Activated T-cell treated with anti-CD3 and anti-CD28 coated beads, Interleukin-2, amount 50 U/mL, for 1 hour (primary cell): ENCODE results near the gene MGA.
"Not testable (repeated sequence)": the region's sequence is repeated elsewhere in the genome, so short reads cannot be mapped to it uniquely, and the experiment has no call there.

Experiments
- DNase-seq: peaks from one replicate; pipeline ENCODE4 v3.0.0-alpha.2; 2020

The MGA gene

DNA sequence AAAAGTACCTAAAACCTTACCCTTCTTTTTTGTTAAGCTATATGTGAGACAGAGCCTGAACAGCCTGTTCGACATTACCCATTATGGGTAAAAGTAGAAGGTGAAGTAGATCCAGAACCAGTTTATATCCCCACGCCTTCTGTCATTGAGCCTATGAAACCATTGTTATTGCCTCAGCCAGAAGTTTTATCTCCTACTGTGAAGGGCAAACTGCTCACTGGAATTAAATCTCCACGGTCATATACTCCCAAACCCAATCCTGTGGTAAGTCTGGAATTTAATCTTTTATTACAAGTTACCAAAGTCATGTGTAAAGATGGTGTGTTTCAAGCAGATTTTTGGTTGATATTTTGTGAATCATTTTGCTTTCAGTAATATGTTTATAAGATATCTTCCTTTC lies 66.9 kb downstream of the MGA start:
- DNase-seq = no peak

DNA sequence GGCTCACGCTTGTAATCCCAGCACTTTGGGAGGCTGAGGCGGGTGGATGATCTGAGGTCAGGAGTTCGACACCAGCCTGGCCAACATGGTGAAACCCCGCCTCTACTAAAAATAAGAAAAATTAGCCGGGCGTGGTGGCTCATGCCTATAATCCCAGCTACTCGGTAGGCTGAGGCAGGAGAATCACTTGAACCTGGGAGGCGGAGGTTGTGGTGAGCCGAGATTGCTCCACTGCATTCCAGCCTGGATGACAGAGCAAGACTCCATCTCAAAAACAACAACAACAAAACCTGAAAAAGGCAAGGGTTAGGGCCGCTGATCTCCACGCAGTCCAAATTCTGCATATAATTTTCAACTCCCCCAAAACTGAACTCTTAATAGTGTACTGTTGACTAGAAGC lies 67.9 kb downstream of the MGA start:
- DNase-seq = not testable (repeated sequence)

- no peak for DNase-seq
Observed at GRCh38 chr15:41730543-41730942, 70.3 kb downstream of the MGA start.

DNA sequence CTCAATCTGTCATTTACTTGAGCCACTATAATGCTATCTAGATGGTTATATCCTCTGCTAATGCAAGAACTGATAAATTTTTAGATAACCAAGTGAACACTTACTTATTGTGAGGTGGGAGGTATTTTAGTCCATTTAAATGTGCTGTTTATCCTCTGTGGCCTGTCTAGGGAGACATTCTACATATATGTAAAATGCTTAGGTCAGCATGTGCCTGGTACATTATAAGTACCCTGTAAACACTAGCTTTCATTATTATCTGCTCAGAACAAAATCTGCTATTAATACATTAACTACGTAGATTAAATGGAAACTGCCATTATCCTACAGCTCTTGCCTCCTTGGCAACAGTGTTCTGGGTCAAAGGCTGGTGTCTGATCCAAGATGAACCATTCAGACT lies 72.3 kb downstream of the MGA start:
- DNase-seq = no peak

DNA sequence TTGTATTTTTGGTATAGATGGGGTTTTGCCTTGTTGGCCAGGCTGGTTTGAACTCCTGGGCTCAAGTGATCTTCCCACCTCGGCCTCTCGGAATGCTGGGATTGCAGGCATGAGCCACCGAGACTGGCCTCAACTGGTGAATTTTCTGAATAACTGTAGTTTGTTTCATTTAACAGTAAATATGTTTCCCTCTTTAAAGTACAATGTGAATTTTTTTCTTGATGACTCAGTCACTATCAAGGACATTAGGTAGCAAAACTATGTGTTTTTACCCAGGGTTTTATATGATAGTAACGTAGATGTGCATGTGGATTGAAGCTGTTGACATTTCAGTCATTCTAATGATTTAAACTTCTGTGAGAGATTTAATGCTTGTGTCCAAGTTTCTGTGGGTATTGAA lies 73.9 kb downstream of the MGA start:
- DNase-seq = no peak

DNA sequence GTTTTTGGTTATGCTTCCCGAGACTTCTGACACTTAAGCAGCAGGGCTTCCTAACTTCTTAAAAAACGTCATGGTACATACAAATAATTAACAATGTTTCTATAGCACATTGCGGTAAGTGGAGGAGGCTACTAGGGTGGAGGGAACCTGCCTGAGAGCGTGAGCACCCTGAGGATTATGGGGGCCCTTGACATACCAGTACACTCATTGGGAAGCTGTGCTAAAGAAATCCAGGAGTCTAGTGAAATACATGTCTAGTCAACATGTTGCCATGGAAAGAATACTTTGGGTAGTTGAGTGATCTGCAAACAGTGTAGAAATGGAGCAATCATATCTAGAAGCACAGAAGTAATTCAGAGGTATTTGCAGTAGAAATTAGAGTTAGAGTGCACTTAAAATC lies 74.8 kb downstream of the MGA start:
- DNase-seq = no peak

DNA sequence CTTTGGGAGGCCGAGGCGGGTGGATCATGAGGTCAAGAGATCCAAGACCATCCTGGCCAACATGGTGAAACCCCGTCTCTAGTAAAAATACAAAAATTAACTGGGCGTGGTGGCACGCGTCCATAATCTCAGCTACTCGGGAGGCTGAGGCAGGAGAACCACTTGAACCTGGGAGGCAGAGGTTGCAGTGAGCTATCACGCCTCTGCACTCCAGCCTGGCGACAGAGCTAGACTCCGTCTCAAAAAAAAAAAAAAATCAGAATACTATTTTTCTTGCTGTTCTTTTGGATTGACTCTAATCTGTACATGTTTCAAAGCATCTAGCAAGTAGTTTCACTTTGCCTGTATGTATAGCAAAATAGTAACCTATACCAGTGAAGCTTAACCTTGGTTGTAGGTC lies 75.3 kb downstream of the MGA start:
- DNase-seq = not testable (repeated sequence)

GRCh38 chr15:41746802-41747201 lies 86.6 kb downstream of the MGA start:
- DNase-seq = no peak

- DNase-seq = no peak
Observed at GRCh38 chr15:41756198-41756597, 96.0 kb downstream of the MGA start.

DNA sequence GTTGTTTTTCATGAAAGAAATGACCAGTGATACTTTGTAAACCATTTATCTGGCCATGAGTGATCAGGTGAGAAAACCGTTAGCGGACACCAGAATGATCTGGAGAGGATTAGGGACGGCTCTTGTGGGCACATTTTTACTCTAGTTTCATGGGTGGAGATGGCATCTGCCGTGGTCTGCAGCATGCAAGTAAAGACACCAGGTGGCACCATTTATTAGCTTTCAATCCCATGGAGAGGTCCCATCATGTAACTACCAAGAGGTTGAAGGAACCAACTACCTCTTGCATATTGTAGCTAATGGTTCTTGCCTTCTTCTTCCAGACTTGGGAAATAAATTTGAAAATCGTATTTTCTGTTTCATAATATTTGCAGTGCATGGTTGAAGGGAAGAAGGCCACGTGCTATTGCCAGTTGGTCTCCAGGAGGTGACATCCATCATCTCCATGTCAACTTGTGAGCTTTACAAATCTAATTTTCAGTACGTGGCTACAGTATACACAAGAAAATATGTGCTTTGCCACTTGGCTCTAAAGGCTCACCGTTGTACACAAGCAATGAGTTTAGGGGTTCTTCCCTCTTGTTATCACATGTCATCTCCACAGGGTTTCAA lies 112.6 kb downstream of the MGA start:
- peak; percentile 50 for DNase-seq

DNA sequence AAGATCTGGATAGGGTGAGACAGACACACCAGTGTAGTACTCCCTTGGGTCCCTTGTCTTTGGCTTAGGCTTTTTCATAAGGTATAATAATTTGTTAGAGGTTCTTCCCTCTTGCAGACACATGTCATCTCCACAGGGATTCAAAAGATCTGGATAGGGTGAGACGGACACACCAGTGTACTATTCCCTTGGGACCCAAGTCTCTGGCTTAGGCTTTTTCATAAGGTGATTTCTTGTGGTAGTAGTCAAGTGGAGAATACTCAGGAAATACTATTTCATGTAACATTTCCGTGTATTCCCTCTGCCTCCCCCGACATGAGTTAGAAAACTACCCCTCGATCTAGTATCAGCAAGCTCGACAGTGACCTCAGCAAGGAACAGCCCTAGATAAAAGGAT lies 113.1 kb downstream of the MGA start:
- DNase-seq = no peak

DNA sequence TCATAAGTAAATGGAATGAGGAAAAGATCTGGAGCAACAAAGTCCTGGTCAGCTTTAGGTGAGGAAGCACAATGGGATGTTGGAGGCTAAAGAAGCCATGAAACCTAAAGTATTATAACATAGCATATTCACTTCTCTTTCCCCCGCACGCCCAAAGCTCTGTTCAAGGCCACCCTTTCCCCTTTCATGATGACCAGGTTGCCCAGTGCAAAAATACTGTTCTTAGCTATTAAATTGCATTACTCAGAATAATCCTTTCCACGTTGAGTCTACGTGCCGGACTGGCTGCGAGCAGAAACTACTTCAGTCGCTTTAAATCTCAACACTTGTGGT lies 113.5 kb downstream of the MGA start:
- no peak for DNase-seq

DNA sequence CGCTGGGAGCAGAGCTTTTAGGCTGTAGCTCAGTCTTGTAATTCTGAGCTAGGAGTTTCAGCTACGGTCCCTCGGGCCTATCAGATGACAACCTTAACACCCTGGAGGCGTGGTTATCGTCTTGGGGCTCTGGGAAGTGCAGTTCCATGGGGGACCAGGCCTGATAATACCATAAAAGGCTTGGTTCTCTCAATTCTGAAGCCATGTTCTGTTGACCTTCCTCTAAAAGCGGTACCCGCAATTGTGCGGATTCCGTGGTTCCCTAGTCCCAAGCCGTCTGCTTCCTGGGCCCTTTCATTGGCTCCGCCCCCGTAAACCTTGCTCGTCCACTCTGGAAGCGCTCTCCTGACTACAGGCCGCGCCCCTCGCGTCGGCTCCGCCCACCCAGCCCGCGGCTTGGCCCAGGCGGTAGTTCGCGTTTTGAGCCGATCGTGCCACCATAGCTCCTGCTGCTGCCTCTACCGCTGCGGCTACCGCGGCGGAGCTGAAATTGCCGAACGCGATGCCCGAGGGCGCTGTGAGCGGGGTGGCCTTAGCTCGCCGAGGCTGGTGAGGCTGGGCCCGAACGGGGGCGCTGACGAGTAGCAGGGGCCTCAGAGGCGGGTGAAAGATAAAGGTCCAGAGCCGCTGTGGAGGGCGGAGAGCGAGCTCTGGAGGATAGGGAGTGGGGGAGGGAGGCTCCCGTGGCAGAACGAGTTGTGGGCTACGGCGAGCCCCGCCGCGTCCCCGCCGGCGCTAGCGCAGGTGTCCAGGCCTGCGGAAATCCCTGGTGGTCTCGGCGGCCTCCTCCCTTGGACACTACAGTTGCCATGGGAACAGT lies 114.1 kb downstream of the MGA start, which contains the start of gene MAPKBP1:
MAPKBP1 (plus strand) TSS at position 423 of the 820 bp plus-strand sequence. CDS start 792 bp downstream, outside the sequence.
- DNase-seq = peak; percentile 98

DNA sequence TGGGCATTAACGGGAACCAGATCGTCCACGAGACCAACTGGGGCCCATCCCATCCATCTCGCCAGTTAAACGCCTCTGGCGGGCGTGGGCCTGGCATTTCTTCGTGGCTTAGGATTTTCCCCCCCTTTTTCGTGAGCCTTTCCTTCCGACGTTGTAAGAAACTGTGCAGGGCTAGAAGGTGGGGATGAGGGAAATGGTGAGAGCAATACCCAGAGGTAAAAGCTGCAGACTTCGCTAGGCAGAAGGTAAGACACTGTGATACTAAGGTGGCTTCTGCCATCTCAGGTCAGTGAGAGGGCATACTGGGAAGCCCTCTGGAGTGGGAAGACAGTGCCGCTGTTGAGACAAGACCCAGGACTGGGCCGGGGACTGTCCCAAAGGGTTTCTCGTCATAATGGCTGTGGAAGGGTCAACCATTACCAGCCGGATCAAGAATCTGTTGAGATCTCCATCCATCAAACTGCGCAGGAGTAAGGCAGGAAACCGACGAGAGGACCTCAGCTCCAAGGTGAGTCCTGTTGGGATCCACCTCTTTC lies 114.7 kb downstream of the MGA start:
- DNase-seq = peak; percentile 28

DNA sequence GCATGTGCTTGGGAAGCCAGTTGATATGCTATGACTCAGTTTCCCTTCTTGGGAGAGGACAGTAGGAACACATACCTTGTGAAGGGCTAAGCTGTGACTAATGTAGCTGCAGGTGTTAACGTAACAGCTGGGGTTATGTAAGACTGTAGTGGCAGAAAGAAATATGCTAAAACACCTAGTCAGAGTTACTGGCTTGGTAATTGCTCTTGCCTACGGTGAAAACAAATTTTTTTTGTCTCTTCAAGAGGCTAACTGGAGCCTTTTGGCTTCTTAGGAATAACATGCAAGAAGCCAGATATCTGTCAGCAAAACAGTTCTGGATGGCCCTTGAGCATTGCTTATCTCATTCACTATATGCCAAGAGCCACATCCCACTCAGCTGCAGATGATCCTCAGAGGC lies 115.4 kb downstream of the MGA start:
- no peak for DNase-seq

DNA sequence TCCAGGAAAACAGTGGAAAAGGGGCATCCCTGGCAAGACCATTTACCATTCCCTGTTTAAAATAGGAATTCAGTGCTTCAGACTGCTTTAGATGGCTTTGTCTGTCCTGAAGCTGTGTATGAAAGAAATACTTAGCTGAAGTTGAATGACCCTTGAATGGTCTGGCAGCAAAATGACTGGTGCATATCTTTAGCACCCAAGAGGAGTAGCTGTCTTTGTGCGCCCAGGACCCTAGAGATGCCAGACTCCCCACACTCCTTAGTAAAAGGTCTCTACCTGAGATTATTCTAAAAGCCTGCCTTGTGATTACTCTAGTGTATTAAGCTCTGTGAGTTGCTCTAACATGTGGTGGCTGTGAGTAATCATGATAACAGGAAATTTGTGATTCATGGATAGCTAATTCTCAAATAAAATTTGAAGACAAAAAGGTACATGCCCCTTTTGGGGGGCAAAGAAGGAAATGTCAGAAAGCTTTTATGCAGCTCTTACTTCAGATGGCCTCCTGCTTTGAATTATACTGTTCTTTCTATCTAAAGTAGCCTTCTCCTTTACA lies 117.3 kb downstream of the MGA start:
- DNase-seq = no peak

GRCh38 chr15:41778521-41778920 lies 118.3 kb downstream of the MGA start:
- DNase-seq = no peak

DNA sequence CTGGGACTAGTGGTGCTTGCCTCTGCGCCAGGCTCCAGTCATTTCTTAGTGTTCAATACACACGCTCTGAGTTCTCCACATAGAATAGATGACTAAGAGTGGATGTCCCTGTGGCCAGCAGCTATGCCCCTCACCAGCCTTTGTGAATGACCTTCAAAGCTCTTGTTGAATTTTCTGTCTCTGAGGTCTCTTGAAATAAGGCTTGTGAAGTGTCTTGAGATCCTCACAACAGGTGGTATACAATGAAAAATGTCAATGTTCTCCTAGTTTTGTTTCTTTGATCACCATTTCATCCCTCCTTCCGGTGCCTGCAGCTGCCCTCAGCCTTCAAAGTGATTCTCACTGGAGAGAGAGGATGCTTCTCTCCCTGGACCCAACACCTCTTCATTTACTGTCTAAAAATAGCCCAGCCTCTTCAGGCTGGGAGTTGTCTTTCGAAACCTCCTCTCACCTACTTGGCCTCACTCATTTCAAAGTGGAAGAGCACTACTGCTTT lies 119.5 kb downstream of the MGA start:
- DNase-seq = no peak

DNA sequence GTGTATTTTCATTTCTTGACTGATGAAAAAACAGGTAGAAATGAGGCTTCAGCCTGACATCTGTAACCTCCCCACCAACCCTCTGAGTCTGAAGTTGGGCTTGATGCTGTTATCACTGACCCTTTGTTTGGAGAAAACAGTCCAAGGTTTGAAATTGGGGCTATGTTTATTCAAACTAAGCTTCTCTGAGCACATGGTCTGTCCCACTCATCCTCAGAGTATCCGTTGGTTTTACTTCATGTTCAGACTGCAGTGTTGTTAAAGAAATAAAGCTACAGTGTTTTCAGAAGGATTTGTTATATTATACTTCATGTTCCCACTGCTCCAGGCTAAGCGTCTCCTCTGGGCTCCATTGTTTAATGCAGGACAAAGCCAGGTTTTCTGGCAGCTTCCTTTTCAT lies 120.1 kb downstream of the MGA start:
- no peak for DNase-seq

DNA sequence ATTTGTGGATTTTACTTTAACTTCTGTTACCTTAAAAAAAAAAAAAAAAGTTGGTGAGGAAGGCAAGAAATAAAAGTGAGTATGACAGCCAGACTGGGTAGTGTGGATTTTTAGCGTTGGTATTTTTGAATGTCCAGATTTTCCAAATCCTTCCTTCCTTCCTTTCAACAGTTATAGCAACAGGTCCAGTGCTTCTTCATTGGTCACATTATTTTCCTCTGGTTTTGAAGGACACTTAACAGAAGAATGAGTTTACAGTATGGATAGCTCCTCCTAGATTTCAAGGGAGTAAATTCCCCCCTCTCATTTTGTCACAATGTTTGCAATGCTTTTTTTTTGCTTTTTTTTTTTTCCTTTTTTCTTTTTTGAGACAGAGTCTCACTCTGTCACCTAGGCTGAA lies 120.5 kb downstream of the MGA start:
- no peak for DNase-seq

GRCh38 chr15:41782371-41783282 lies 122.4 kb downstream of the MGA start:
- DNase-seq = no peak

DNA sequence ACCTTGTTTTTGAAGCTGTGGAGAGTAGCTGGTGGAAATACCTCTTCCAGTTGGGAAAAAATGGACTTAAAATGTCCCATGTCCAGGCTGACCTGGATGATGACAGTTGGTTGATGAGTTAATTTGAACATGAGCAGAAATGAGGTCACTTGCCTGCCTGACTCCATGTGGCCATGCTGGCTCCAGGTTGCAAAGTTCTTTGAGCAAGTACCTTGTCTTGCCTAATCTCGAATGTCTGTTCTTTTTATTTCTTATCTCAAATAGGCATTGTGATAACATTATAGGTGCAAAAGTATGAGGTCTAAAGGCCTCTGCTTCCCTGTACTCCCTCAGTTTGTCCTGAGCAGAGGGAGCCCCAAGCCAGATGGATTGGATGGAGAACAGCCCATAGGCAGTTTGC lies 123.1 kb downstream of the MGA start:
- no peak for DNase-seq

DNA sequence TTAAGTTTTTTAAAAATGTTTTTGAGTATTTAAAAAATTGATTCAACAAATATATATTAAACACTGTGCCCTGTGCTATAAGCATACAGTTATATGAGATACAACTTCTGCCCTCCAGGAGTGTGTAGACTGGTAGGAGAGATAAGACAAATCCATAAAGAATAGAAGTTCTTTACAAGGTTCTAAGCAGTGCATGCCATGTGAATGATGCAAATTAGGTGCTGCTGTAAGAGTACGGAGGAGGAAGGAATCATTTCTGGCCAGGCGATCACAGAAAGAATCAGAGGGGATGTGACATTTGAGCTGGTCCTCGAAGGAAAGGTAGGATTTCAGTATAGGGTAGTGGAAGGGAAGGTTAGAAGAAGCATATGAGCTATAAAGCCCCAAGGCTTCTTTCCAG lies 128.1 kb downstream of the MGA start:
- DNase-seq = no peak
